Measurements from ENCODE around the gene ARHGEF18.

The ARHGEF18 gene

DNA sequence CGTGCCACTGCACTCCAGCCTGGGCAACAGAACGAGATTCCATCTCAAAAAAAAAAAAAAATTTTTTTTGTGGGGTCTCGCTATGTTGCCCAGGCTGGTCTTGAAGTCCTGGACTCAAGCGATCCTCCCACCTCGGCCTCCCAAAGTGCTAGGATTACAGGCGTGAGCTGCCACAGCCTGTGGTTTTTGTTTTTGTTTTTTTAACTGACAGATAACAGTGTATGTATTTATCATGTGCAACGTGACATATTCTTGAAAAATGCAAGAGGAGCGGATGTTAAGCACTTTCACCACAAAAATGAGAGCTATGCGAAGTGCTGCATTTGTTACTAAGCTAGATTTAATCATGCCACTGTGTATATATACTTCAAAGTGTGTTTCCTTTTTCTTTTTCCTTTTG is 49.0 kb downstream of the ARHGEF18 start:
- Histone ChIP-seq H3K36me3 (ENCODE audit: insufficient read depth, low read length) (peaks cover 3% of the 10 kb centered on the region; the same call in 1 of the 2 replicates), H3K9me3 (ENCODE audit: low read depth, low read length) (no peaks in the 10 kb centered on the region), H3K9ac (ENCODE audit: insufficient read length) (no peak overlapping the region), H3K4me3 (no peak overlapping the region), H3K27ac (no peak overlapping the region)
- no peak for DNase-seq (ENCODE audit: low read depth, low spot score)
- TF ChIP-seq POLR2AphosphoS5 (IDR thresholded peaks at IDR 0.05; ENCODE audit: borderline replicate concordance, low read depth, low read length) (no peak), EZH2 (IDR thresholded peaks at IDR 0.05) (no peak), FOXP2 (optimal IDR thresholded peaks at IDR 0.05; ENCODE audit: control extremely low read depth, extremely low read length, insufficient read depth) (no peak)
